Measurements from ENCODE around the gene ARHGAP24. TPM values are rescaled to one million over a fixed set of nuclear protein-coding genes. Genes with fewer than 3 reads are reported as not detected.

Gene ARHGAP24
- total and polyA plus RNA-seq, 5 experiments from 2014 or later = 4.4 to 7.3 TPM; not detected in 3

DNA sequence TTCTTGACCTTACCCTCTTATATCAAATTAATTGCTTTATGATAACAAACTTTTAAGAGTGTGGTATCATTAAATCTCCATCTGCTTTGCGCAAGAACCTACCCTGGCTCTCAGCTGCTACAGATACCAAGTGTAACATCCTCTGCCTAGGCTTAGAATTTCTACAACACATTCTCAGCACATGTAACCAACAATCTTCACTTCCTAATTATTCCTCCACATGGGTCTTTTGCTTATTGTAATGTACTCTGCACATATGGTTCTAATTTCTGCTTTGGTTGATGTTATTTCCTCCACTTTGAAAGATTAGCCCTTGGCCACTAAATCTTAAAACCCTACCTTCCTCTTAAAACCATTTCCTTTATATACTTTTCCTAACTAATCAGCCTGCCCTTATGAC, 242.4 kb downstream of the ARHGAP24 start:
- ATAC-seq (no peak), DNase-seq (no peak)
- H3K27me3 Mint-ChIP-seq = no peaks in the 10 kb centered on the region
- no peak overlapping the region for H3K4me3 Mint-ChIP-seq
- H3K4me1 Mint-ChIP-seq = peaks cover 0 to 4% (median 0%) of the 10 kb centered on the region in 4 donors
- POLR2A ChIA-PET = no interaction called here
- H3K9me3 Mint-ChIP-seq = peaks cover 0 to 4% (median 0%) of the 10 kb centered on the region in 9 donors
- H3K27ac Mint-ChIP-seq = no peak overlapping the region
- H3K36me3 Mint-ChIP-seq = no peaks in the 10 kb centered on the region

DNA sequence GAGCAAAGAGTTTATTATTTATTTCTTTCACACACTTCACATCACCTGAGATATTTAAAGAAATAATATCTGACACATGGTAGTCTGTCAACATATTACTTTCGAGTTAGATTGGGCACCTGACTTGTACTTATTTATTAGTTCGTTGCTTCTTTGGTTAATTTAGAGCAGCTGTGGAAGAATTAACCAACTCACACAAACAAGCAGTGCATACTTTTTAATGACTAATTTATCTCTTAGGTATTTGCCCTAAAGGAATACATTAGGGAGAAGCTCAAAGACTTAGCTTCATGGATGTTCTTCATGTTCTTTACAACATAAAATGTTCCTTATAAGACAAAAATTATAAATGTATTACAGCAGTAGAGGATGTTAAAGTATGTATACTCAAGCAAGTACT, 242.9 kb downstream of the ARHGAP24 start:
- H3K27me3 Mint-ChIP-seq = no peaks in the 10 kb centered on the region
- H3K9me3 Mint-ChIP-seq = peaks cover 0 to 2% (median 0%) of the 10 kb centered on the region in 9 donors
- H3K4me3 Mint-ChIP-seq = no peak overlapping the region
- ATAC-seq (no peak), DNase-seq (no peak)
- no peaks in the 10 kb centered on the region for H3K36me3 Mint-ChIP-seq
- POLR2A ChIA-PET = no interaction called here
- no peak overlapping the region for H3K27ac Mint-ChIP-seq
- H3K4me1 Mint-ChIP-seq = peaks cover 0 to 4% (median 0%) of the 10 kb centered on the region in 4 donors

DNA sequence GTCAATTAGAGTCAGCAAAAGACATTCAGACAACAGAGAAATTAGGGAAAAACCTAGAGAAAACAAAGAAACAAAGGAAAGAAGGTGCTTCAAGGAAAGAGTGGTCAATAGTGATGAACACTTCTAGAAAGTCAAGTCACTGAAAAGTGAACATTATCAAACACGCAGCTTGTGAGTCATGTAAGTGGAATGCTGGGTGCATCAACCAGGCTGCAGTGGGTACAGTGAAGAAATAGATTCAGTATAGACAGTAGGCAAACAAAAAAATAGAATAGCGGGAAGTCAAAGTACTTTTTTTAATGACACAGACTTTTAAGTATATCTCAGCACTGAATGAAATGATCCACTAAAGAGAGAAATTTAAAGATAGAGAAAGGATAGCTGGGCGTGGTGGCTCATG, 245.8 kb downstream of the ARHGAP24 start:
- no peak for DNase-seq
- Mint-ChIP-seq H3K27ac (no peak overlapping the region), H3K4me1 (peaks cover 0 to 13% (median 0%) of the 10 kb centered on the region in 4 donors), H3K36me3 (no peaks in the 10 kb centered on the region), H3K4me3 (no peak overlapping the region), H3K27me3 (no peaks in the 10 kb centered on the region), H3K9me3 (peaks cover 0 to 5% (median 0%) of the 10 kb centered on the region in 9 donors)
- no peak for ATAC-seq
- POLR2A ChIA-PET = no interaction called here

DNA sequence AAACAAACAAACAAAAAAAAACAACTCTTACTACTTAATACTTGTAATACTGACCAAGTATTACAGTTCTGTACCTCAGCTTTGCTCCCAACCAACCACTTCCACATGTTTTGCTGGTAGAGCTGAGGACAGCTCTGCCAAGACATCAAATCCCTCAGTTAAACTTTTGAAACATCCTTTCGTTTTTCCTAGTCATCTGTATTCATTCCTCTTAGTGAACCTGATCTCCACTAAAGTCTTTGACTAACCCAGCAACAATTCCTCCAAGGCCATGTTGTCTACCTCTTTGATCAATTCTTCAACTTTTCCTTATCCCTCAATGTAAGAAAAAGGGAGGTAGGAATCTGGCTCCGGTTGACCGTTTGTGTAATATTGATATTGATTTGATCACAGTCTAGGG, 247.5 kb downstream of the ARHGAP24 start:
- Mint-ChIP-seq H3K4me3 (no peak overlapping the region), H3K27ac (no peak overlapping the region), H3K36me3 (no peaks in the 10 kb centered on the region), H3K4me1 (peaks cover 0 to 14% (median 0%) of the 10 kb centered on the region in 4 donors), H3K9me3 (peaks cover 0 to 7% (median 0%) of the 10 kb centered on the region in 9 donors), H3K27me3 (no peaks in the 10 kb centered on the region)
- ATAC-seq (no peak), DNase-seq (no peak)
- POLR2A ChIA-PET = no interaction called here

DNA sequence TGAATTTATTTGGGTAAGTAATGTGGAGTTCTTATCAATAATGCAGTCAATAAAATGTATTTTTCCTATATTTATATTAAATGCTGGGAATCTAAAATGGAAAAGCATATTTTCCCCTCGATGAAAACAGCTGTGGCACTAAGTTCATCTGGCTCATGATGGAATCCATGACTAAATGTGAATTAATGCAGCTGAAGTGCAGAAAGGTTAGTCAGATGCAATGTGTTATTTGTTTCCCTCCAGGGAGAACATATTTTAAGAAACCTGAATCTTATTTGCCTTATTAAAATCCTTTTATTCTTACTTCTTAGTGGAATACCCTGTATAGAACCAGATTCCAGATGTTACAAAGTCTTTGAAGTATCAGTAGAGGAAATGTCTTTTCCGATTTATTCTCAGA, 247.9 kb downstream of the ARHGAP24 start:
- H3K36me3 Mint-ChIP-seq = no peaks in the 10 kb centered on the region
- no peak overlapping the region for H3K4me3 Mint-ChIP-seq
- ATAC-seq = no peak
- DNase-seq = no peak
- POLR2A ChIA-PET = no interaction called here
- no peak overlapping the region for H3K27ac Mint-ChIP-seq
- H3K27me3 Mint-ChIP-seq = no peaks in the 10 kb centered on the region
- H3K4me1 Mint-ChIP-seq = peaks cover 0 to 14% (median 0%) of the 10 kb centered on the region in 4 donors
- H3K9me3 Mint-ChIP-seq = peaks cover 0 to 7% (median 0%) of the 10 kb centered on the region in 9 donors

DNA sequence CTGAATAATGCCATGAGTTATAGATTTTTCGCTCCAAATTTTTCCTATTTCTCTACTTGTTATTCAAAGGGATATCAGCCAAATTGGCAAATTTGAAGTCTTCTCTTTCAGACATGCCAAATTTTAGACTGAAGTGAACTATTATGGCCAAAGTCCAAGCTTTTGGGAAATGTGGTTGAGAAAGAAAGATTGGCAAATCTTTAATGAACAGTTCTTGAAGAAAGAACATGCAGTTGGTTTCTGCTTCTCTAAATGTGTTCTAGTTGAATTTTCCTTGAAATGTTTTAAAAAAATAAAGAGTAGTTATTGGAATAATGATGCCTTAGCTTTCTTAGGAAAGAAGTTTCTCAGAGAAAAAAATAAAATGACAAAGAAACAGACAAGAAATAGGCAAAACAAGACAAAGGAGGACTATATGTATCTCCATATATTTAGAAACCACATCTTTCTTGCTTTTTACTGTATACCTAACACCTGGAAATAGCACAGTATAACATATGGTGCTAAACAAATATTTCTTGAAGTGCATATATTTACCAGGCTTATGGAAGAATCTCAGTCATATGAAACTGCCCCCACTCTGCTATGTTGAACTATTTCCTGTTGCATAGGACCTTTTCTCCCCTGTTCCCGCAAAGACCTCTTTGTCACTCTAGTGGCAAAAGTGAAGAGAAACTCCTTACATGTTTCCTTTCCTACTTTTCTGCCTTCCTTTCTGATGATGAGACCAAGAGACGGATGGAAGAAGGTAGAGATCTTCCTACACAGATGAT, 250.0 kb downstream of the ARHGAP24 start:
- H3K36me3 Mint-ChIP-seq = no peaks in the 10 kb centered on the region
- peak overlapping the region in 1 of 10 donors; percentile 45 for H3K27ac Mint-ChIP-seq
- no peak overlapping the region for H3K4me3 Mint-ChIP-seq
- POLR2A ChIA-PET = no interaction called here
- peaks cover 0 to 7% (median 0%) of the 10 kb centered on the region in 9 donors for H3K9me3 Mint-ChIP-seq
- DNase-seq (no peak), ATAC-seq (no peak)
- no peaks in the 10 kb centered on the region for H3K27me3 Mint-ChIP-seq
- peaks cover 0 to 14% (median 0%) of the 10 kb centered on the region in 4 donors for H3K4me1 Mint-ChIP-seq

DNA sequence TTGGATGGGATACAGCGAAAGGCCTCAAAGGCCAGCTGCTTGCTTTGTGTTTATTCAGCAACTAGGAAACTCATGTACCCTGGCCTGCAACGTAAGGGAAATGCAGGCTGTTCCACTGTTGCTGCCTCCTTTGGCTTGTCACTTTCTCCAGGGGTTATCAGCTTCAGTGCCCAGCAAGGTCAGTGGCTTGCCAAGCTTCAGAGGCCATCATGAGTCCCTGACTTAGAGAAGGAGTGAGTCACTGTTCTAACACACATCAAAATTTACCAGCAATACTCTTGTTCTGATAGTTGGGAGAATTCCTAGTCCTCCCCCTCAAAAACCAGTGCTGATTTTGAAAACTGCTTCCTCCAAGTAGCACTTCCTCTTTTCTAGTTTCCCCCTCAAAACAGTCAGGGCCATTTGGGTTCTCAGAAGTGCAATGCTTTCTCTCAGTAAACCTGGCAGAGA, 250.8 kb downstream of the ARHGAP24 start:
- POLR2A ChIA-PET = no interaction called here
- ATAC-seq (peak in 1 of 2 donors; percentile 42), DNase-seq (peak in 1 of 10 donors; percentile 2)
- Mint-ChIP-seq H3K9me3 (peaks cover 0 to 6% (median 0%) of the 10 kb centered on the region in 9 donors), H3K4me3 (no peak overlapping the region), H3K27ac (peak overlapping the region in 2 of 10 donors; percentile 41 to 45), H3K4me1 (peaks cover 0 to 14% (median 0%) of the 10 kb centered on the region in 4 donors), H3K27me3 (no peaks in the 10 kb centered on the region), H3K36me3 (no peaks in the 10 kb centered on the region)

DNA sequence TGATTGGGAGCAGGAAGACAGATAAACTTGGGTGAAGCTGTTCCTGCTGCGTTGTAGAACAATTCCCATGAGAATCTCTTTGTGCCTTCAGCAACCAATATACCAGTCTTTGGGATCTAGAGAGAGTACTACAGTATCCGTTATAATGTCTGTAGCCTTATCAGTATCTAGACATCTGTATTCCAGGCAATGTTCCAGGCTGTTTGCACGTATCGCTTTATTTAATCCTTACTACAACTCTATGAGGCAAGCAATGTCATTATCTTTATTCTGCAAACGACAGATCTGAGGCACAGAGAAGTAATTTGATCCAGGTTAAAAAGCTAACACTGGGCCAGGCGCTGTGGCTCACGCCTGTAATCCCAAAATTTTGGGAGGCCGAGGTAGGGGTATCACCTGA, 251.6 kb downstream of the ARHGAP24 start:
- Mint-ChIP-seq H3K9me3 (peaks cover 0 to 5% (median 0%) of the 10 kb centered on the region in 9 donors), H3K36me3 (no peaks in the 10 kb centered on the region), H3K4me1 (peaks cover 0 to 14% (median 0%) of the 10 kb centered on the region in 4 donors), H3K27ac (no peak overlapping the region), H3K4me3 (no peak overlapping the region), H3K27me3 (no peaks in the 10 kb centered on the region)
- POLR2A ChIA-PET = no interaction called here
- ATAC-seq = no peak
- no peak for DNase-seq

DNA sequence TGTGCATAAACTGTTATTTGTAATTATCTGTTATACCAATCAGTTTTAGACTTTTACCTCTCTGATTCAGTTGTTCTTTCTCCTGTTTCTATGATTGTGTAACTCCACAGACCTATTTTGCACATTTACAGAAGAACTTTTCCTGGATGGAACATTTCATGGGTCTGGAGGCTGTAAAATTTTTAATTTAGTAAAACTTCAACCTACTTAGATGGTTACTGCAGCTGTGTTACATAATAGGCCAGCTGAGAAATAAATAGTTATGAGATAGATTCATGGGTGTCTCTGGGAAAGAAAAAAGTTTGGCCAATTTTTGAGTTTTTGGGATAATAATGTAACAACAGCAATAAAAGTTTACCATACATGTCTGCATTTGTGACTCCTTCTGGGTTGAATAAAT, 253.5 kb downstream of the ARHGAP24 start:
- Mint-ChIP-seq H3K27me3 (no peaks in the 10 kb centered on the region), H3K9me3 (peaks cover 0 to 5% (median 0%) of the 10 kb centered on the region in 9 donors), H3K4me3 (no peak overlapping the region), H3K27ac (no peak overlapping the region), H3K4me1 (peaks cover 0 to 19% (median 0%) of the 10 kb centered on the region in 4 donors), H3K36me3 (no peaks in the 10 kb centered on the region)
- POLR2A ChIA-PET = no interaction called here
- ATAC-seq = no peak
- no peak for DNase-seq

DNA sequence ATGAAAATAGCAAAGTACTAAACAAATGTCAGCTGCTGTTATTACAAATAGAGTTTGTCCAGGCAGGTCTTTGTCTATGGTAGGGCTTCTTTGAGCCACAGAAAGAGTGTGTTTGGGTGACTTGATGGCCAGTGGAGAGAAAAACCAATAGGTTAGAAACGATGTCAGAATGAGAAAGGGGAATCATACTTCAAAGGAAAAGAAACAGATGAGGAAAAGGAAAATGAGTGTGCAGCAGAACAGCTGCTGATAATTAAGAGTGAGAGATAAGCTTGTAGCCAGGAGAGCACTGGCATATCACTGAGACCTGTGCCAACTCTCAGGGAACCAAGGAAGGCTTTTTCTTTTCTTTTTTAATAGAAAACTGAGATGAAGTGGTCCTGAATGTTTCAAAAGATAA, 257.2 kb downstream of the ARHGAP24 start:
- ATAC-seq (no peak), DNase-seq (no peak)
- Mint-ChIP-seq H3K4me1 (peaks cover 0 to 25% (median 0%) of the 10 kb centered on the region in 4 donors), H3K4me3 (no peak overlapping the region), H3K27ac (no peak overlapping the region), H3K9me3 (peaks cover 0 to 14% (median 0%) of the 10 kb centered on the region in 9 donors), H3K36me3 (no peaks in the 10 kb centered on the region), H3K27me3 (peaks cover 0 to 3% (median 0%) of the 10 kb centered on the region in 5 donors)
- POLR2A ChIA-PET = no interaction called here

DNA sequence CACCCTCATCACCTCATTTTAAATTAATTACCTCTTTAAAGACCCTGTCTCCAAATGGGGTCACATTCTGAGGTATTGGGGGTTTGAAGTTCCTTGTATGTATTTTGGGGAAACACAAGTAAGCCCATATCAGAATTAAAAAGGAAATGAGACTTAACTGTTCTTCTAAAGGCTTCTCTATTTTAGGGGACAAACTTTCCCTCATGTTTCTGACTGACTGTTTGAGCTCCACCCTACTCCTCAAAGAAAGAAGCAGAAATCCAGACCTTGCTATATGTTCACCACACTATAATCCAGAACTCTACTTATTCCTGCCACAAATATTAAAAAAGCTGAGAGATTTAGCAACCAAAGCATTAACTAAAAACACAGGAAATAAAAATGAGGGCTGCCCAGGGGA, 258.8 kb downstream of the ARHGAP24 start:
- H3K27me3 Mint-ChIP-seq = peaks cover 0 to 3% (median 0%) of the 10 kb centered on the region in 5 donors
- H3K4me1 Mint-ChIP-seq = peaks cover 0 to 25% (median 0%) of the 10 kb centered on the region in 4 donors
- no peak overlapping the region for H3K4me3 Mint-ChIP-seq
- POLR2A ChIA-PET = no interaction called here
- no peak for DNase-seq
- no peak for ATAC-seq
- no peak overlapping the region for H3K27ac Mint-ChIP-seq
- H3K36me3 Mint-ChIP-seq = no peaks in the 10 kb centered on the region
- H3K9me3 Mint-ChIP-seq = peaks cover 0 to 14% (median 0%) of the 10 kb centered on the region in 9 donors

DNA sequence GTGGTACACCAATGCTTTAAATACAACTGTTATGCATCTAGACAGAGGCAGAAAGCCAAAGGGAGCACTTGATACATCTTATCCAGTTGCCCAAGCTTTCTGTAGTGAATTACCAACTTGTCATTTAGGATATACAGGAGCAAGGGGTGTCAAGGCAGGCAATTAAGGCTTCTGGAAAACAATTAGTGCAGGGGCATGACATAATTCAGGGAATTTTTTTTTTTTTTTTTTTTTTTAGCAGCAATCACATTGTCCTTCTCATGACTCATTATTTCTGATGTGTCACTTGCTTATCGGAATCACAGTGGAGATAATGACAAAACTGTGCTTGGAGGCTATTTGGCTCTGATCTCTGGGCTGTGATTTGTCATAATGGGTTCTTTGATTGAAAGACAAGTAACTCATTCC, 259.5 kb downstream of the ARHGAP24 start:
- POLR2A ChIA-PET = no interaction called here
- Mint-ChIP-seq H3K4me3 (no peak overlapping the region), H3K9me3 (peaks cover 0 to 14% (median 0%) of the 10 kb centered on the region in 9 donors), H3K36me3 (no peaks in the 10 kb centered on the region), H3K27ac (no peak overlapping the region), H3K27me3 (peaks cover 0 to 3% (median 0%) of the 10 kb centered on the region in 5 donors), H3K4me1 (peaks cover 0 to 25% (median 0%) of the 10 kb centered on the region in 4 donors)
- no peak for ATAC-seq
- no peak for DNase-seq

DNA sequence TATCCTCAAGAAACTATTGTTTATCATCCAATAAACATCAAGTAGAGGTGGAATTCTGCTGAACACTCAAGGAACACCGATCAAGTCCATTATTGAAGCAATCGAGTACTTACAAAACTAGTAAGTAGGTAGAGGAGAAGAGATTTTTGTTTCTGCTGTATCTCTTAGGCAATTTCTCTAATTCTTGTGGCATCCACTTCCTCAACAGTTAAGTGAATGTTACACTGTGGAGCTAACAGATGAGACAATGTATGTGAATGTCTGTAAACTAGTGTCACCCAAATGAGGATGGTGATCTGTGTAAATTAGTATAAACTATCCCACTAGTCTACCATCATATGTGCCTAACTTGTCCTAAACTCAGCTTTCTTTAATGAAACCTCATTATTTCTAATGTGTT, 261.6 kb downstream of the ARHGAP24 start:
- peaks cover 0 to 3% (median 0%) of the 10 kb centered on the region in 5 donors for H3K27me3 Mint-ChIP-seq
- peaks cover 0 to 14% (median 0%) of the 10 kb centered on the region in 9 donors for H3K9me3 Mint-ChIP-seq
- DNase-seq (no peak), ATAC-seq (no peak)
- H3K4me3 Mint-ChIP-seq = no peak overlapping the region
- POLR2A ChIA-PET = no interaction called here
- H3K36me3 Mint-ChIP-seq = no peaks in the 10 kb centered on the region
- peaks cover 0 to 28% (median 0%) of the 10 kb centered on the region in 4 donors for H3K4me1 Mint-ChIP-seq
- H3K27ac Mint-ChIP-seq = no peak overlapping the region
